Stimulated activated CD8-positive, alpha-beta memory T cell treated with anti-CD3 and anti-CD28 coated beads, Interleukin-4, amount 100 ng/mL, for 4 hours (primary cell): ENCODE data around the gene ABCG8.

Source experiments
- DNase-seq, 2 donors: peaks; one replicate each; pipeline ENCODE4 v3.0.0-alpha.2; 2020; ENCODE audit warnings: low read depth in 2 of 2, low spot score in 1 of 2

ABCG8 gene

DNA sequence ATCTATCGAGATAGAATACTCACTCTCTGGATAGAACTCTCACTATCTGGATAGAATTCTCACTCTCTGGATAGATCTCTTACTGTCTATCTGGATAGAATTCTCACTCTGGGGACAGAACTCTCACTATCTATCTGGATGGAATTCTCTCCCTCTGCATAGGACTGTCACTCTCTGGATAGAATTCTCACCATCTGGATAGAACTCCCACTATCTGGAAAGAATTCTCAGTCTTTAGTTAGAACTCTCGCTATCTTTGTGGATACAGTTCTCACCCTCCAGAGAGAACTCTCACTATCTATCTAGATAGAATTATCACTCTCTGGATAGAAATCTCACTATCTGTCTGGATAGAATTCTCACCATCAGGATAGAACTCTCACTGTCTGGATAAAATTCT is 16.5 kb downstream of the ABCG8 start:
- DNase-seq = no peak

DNA sequence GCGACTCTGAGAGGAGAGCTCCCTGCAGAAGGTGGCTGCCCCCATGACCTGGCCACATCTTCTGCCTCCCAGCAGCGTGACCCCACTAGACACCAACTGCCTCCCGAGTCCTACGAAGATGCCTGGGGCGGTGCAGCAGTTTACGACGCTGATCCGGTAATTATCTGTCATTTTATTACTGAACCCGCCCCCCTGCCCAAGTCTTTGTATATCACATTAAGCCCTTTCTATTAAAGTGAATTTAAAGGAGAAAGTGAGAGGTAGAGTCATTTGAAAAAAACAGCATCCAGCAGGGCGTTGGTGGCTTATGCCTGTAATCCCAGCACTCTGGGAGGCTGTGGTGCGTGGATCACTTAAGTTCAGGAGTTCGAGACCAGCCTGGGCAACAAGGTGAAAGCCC is 33.4 kb downstream of the ABCG8 start:
- no peak for DNase-seq

DNA sequence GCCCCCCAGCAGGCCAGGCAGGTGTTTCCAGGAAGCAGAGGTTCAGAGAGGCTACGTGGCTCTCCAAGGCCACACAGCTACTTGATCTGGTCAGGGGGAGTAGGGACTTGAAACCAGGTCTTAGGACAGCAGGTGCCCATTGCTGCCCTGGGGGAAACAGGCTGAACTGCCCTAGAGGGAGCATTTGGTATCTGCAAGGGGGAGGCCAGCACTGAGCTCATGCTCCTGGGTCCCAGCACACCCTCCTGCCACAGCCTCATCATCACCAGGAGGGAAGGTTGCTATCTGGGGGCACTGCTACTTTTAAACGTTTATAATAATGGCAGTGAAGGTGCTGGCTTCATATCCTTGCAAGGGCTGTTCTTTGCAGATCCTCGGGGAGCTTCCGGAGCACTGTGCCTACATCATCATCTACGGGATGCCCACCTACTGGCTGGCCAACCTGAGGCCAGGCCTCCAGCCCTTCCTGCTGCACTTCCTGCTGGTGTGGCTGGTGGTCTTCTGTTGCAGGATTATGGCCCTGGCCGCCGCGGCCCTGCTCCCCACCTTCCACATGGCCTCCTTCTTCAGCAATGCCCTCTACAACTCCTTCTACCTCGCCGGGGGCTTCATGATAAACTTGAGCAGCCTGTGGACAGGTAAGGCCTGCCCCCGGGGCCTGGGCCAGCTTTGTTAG is 36.1 kb downstream of the ABCG8 start:
- no peak for DNase-seq

DNA sequence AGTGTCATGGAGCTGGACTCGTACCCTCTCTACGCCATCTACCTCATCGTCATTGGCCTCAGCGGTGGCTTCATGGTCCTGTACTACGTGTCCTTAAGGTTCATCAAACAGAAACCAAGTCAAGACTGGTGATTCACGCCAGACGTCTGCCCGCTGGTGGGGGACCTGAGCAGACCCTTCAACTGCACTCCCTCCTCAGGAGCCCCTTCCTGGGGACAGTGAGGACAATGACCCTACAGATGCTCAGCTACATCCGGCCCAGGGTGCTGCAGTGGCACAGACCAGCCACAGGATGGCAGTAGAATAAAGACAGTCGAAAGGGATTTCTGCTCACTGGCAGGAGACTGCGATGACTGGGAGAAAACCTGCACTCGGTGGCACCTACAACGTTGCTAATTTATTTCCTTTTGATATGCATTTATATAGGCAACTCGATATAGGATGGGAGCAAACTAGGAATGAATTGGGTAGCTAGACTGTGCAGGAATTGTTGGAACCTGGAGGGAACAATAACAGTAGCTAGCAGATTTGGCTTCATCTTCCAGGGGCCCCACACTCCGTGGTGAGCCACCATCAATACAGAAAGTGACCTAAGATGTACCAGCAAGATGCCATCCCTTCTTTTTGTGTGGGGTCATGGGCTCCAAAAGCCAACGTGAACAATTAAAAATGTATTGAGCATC is 39.2 kb downstream of the ABCG8 start:
- peak in 1 of 2 donors; percentile 19 for DNase-seq

DNA sequence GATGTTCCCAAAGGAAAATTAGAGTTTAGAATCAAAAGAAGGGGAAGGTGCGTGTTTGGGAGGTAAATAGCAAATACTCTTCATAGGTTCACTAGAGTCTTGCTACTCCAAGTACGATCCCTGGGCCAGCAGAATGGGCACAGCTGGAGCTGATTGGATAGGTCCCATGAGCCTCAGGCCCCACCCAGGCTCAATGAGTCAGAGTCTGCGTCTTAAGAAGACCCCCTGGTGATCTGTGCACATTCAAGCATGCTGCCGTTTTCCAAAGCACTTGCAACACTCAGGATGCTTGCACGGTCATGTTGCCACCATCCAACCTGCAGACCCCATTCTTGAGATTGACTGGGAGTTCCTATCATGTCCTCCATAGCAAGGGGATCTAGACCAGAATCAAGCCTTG is 40.5 kb downstream of the ABCG8 start:
- no peak for DNase-seq

DNA sequence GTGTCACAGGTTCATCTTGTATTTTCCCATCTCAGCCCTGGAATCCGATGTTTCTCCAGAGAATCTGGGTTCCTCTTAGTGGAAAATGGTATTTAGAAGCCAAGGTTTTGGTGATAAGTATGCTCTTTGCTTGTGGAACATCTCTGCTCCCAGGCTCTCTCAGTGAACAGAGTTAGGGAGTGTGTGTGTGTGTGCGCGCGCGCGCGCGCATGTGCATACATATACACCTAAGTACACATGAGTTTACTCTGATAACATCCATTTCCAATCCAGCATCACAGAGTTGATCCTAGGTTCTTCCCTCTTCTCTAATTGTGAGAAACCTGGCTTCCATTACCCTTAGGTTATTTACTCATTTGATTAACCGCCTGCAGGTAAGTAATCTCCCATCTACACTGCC is 41.7 kb downstream of the ABCG8 start:
- DNase-seq = no peak

DNA sequence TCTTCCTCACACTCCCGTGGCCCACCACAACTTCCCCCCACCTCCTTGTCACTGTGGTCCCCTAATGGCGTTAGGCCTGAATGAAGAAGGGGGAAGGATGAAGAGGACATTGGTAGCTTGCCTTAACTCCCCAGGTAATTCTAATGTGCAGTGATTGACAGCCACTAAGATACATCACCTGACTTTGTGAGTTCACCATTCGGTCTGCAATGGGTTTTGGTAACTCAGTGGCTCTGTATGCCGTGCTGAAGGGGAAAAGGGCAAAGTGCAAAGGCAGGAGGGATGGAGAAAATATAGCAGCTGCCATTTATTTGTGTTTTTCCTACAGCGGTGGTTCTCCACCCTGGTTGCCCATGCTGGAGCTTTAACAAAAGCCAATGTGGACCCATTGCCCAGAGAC is 42.2 kb downstream of the ABCG8 start:
- DNase-seq = no peak

DNA sequence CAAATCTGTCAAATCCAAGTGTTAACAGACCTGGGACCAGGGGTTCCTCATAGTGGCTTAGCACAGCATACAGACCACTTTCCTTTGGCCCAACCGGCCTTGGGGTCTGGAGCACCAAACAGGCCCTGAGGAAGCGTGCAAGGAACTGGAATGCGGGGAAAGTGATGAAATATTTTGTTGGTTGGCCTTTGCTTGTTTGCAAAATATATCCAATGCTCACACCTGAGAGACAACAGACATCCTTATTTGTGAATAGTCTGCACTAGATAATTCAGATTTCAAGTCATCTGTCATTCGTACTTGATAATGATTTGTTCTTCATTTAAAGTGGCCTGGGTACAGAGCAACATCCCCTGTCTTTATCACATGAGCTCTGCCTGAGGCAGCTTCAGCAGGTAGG is 43.5 kb downstream of the ABCG8 start:
- DNase-seq = no peak

DNA sequence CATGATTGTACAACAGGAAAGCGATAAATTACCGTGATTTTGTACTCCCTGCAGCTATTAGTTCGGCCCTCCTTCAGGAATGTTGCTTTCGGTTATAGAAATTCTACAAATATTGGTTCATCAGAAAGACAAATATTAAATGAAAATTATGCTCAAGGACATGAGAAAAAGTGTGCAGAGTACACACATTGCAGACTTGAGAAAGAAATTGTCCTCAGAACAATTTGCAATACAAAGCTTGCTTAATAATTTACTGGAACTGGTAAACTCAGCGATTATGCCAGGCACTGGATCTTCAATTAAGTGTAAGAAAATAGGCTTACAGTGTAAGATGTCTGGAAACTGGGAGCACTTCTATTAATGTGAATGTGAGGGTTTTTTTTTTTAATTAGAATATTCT is 45.9 kb downstream of the ABCG8 start:
- no peak for DNase-seq

DNA sequence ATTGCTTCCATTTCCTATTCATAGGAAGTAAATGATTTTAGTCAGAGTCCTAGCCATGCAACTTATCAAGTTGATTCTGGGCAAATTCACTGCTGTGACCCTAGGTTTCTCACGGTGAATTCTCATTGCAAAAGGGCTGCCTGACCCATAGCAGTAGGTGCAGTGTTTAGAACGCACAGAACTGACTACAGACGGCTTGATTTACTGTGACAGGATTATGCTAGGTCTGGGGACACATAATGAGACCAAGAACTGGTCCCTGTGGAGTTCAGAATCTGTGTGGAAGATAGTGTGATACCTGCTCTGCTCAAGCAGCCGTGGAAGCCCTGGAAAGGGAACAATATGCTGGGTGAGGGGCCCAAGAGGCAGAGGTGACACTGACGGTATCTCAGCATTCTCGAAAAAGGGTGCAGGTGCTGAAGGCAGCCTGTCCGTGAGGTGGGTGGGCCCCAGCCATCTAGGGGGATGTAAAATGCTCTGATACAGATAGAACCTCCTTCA is 46.4 kb downstream of the ABCG8 start:
- no peak for DNase-seq

DNA sequence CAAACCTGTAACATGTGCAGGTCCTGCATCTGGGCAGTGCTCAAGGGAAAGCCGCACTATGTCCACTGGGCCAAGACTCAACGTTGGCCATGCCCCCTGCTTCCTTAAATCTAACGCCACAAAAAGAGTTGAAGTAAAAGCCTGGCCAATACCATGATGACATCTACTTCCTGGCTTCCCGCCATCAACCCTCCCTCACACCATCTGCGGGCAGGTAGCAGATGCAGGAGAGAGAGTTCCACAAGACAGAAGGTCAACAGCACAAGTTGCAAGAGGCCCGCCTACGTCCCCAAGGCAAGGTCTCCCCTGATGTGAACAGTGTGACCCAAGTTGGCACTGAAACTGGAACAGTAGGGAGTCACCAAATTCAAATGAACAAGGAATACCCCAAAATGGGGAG is 48.4 kb downstream of the ABCG8 start:
- DNase-seq = no peak

DNA sequence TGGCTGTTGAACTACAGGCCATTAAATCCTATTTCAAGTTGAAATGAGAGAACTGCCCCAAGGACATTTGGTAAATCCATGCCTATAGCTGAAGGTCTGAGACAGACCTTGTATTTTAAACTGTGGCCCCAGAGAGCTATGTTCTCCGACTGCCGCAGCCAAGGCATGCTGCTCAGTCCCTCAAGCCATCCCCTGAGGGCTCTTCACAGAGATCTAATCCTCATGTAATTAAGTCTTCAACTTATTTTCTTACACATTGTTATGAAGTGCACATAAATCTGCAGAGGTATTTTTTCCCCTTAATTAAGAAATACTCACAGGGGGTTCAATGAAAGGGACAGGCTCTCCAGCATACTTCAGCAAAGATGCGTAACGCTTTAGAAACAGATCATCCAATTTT is 50.6 kb downstream of the ABCG8 start:
- DNase-seq = no peak

DNA sequence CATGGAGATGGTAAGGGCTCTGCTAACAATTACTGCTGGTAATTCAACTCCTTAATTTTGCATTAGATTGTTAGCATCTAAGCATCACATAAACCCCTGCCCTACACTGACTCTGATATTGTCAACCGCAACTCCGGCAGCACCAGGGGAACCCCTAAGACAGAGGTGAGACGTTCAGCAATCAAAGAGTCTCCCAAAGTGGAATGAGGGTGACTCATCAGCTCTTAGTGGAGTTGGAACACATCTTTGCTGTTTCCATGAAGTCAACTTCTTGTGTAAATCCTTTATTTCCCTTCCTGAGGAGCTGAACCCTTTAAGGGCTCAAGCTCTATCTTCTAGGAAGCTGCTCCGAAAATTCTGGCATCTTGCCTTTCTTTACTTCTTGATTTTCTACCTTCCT is 52.1 kb downstream of the ABCG8 start:
- no peak for DNase-seq

DNA sequence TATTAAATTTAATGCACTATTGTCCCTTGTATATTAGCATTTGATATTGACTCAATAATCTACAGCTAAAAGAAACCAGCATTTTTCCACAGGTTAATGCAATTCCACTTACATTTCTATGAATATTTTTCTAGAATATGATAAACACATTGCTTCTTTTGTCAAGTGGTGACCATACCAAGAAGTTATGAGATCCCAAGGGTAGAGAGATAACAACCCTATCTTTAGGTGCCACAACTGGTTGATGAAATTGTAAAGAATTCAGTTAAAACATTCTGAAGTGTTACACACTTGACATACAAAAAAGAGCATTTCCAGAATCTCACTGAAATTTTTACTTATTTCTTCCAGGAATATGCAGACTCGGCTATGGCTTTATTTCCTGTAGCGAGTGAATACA is 56.0 kb downstream of the ABCG8 start:
- DNase-seq = no peak

DNA sequence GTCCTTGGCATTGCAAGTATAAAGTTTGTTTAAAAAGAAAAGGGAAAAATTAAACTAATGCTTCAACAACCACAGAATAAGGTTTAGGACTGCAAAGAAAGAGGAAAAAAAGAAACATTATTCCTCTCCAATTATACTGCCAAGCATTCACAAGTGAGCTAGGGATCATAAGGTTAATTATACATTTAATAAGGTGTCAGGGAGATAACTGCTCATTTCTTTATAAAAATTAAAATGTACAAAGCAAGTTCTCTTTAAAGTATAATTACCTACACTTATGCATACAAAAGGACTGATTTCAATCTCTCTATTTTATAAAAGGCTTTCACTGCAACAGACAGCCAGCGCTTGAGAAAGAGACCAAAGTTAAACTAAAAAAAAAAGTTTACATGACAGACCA is 58.1 kb downstream of the ABCG8 start:
- no peak for DNase-seq

DNA sequence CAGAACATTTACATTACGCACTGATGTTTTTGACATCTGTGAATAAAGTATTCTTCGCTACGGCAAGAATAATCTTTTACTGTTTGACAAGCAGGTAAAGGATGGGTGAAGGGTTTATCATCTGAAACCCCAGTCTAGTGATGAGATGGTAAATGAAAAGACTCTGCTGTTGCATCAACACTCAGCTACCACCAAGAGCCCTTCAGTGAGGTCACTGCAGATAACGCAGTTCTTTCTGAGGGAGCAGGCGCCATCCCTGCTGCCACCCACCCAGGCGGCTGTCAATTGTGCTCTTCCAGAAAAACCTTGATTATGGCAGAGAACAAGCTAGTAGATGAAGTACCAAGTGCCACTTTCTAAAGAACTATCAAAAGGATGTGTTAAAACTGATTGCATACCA is 58.7 kb downstream of the ABCG8 start:
- DNase-seq = no peak

DNA sequence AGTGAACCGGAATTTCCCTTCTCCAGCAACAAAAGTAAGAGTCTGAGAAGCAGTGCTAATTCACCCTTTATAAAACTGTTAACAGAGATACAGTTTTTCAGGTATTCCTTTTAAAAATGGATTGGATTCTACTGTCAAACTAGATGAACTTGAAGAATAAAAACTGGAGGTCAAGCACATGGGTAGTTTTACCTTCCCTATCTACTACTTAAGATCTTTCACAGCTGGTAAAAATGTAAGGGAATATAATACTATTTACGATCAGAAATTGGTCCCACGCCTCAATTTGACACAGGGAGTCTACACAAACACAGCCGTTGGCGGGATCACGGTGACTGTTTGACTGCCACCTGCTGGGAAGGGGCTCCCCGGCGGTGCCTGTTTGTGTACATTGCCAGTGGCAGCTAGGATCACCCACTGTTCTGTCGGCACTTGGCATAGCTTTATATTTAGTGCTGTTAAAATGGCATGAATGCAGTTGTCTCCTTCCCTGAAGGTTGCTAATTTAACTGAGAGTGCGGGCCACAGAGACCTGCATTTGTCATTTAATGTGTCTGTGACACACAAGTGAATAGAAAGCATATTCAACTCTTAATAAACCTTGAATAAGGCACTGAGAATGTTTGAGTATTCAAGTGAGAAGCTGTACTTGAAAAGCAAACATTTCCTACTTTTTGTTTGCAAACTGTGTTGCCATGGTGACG is 59.5 kb downstream of the ABCG8 start:
- no peak for DNase-seq

DNA sequence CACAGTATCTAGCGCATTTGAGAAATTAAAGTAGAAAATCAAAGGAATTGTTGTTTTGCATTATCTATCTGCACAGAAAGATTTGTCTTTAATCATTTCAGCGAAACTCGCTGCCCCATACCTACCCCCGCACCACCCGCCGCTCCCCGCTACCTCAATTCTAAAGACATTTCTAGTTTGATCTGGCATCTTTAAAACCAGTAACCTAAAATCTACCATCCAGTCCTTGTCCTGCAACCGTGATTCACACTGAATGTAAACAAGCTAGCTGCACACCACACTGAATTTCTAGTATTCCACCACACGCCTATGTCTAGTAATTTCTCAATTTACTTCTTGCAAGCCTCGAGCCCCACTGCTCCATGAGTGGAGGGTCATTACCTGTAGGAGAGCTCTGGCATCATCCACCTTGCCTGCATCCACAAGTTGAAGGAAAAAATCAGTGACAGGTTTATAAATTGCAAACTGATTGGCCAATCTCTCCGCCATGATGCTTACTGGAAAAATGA is 60.1 kb downstream of the ABCG8 start:
- DNase-seq = no peak

DNA sequence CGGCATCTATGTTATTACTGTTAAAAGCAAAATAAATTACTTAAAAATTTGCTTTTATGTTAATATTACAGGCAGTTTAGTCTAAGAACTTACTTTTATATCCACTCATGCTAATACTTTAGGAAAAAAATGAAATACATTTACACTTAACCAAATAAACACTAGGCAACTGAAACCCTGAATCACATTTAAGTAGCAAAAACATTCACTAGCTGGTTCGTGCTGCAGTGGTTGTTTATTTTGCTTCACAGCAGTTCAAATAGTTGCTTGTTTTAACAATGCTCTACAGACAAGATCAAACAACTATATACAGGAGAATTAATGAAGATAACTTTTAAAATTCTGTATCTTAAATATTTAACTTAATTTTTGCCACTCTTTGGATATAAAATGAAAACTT is 60.8 kb downstream of the ABCG8 start:
- no peak for DNase-seq

DNA sequence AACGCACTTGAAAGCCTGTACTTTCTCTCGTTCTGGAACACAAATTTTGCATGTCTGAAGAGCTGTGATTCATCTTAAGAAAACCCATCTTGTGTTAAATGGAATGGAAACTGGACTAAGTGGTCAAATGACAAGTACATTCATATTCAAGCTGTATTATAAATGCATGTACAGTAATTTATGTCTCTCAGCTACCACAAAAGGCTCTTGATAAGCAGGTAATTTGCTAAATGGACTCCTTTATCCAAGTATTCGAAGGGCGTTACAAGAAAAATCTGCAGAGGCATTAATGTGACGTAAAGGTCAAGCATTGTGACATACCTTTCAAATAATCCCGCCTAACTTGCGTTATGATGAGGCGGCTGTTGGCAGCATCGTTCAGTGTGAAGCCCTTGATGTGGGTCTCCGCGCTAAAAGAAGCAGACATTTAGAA is 66.6 kb downstream of the ABCG8 start:
- no peak for DNase-seq

DNA sequence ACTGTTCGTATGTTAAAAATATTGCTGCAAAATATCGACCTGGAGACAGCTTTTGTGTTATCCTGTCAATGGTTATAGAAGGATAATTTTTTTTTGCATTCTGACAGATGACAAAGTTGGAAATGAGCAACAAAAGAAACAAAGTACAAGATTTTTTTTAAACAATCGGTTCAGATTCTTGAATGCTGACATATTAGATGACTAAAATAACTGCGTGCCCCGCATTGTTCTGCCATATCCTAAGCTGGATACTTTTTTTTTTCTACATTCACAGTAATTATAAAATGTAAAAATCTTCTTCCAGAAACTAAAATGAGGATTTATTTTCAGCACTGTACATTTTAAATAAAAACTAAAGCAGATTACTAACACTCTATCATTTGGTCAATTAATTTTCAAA is 67.1 kb downstream of the ABCG8 start:
- DNase-seq = no peak

DNA sequence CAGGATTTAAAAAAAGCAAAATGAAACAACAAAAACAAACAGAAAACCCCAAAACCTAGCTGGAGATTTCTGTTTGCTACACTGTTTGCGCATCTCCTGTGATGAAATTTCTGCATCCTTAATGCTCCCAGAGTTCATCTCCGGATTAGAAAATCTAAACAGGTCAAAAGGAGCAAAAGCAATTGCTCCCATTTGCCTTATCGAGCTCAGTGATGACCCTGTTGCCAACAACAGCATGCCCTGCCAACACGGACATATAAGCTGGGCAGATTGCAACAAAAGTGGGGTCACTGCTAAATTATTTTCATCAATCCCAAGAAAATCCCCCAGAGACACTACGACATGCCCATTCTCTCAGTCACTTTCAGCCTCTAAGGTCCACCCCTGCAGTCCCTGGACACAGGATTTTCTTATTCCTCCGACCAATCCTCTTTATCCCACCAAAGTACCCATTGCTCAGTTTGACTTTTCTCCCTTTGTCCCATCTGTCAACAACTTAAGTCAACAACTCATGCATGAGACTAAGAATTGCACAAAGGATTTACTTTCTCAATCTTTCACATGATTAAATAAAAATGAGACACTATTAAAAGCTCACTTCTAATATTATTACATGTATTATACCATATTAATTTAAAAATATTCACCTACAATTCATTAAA is 67.8 kb downstream of the ABCG8 start:
- DNase-seq = no peak
